Mucosa of rectum (tissue), 2 donors: Measurements from ENCODE around the gene RFTN1.
A peak's percentile ranks its signal among the peaks of the same experiment; 100 is the strongest.

Experiments used
- H3K27ac ChIP-seq, 2 donors: one replicate each; pipeline ENCODE4 v1.7.0; 2013; ENCODE audit warnings: inconsistent platforms in 2 of 2, low read depth in 2 of 2, low read length in 2 of 2
- H3K27me3 ChIP-seq, 2 donors: one replicate each; pipeline ENCODE4 v1.7.0; 2013; ENCODE audit warnings: low read length in 2 of 2; ENCODE audit not compliant: control insufficient read depth in 2 of 2, insufficient read depth in 2 of 2
- H3K36me3 ChIP-seq, 2 donors: one replicate each; pipeline ENCODE4 v1.7.0; 2013; ENCODE audit warnings: low read length in 2 of 2; ENCODE audit not compliant: control insufficient read depth in 2 of 2, insufficient read depth in 2 of 2
- H3K4me1 ChIP-seq, 2 donors: one replicate each; pipeline ENCODE4 v1.7.0; 2013; ENCODE audit warnings: low read length in 2 of 2, mild to moderate bottlenecking in 1 of 2; ENCODE audit not compliant: control insufficient read depth in 2 of 2, insufficient read depth in 2 of 2
- H3K4me3 ChIP-seq, 2 donors: one replicate each; pipeline ENCODE4 v1.7.0; 2013; ENCODE audit warnings: low read length in 2 of 2
- H3K9ac ChIP-seq, 2 donors: one replicate each; pipeline ENCODE4 v1.7.0; 2013; ENCODE audit warnings: low read length in 2 of 2, low read depth in 1 of 2, mild to moderate bottlenecking in 1 of 2
- H3K9me3 ChIP-seq, 2 donors: one replicate each; pipeline ENCODE4 v1.7.0; 2013; ENCODE audit warnings: low read length in 2 of 2; ENCODE audit not compliant: control insufficient read depth in 2 of 2
- donor health status: healthy.
- donor health status: Normal muscosa, but diverticular disease.

Gene RFTN1

DNA sequence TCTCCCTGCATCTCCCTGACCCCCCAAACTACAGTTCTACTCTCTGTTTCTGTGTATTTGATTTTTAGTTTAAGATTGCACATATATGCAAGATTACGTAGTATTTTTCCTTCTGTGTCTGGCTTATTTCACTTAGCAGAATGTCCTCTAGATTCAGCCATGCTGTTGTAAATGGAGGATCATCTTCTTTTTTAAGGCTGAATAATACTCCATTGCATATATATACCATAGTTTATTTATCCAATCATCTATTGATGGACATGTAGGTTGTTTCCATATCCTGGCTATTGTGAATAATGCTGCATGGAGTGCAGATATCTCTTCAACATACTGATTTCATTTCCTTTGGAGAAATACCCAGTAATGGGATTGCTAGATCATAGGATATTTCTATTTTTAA is 70.8 kb downstream of the RFTN1 start:
- H3K4me1 ChIP-seq = peaks cover 0 to 5% of the 10 kb centered on the region in 2 donors
- H3K4me3 ChIP-seq = no peak overlapping the region
- H3K36me3 ChIP-seq = no peaks in the 10 kb centered on the region

DNA sequence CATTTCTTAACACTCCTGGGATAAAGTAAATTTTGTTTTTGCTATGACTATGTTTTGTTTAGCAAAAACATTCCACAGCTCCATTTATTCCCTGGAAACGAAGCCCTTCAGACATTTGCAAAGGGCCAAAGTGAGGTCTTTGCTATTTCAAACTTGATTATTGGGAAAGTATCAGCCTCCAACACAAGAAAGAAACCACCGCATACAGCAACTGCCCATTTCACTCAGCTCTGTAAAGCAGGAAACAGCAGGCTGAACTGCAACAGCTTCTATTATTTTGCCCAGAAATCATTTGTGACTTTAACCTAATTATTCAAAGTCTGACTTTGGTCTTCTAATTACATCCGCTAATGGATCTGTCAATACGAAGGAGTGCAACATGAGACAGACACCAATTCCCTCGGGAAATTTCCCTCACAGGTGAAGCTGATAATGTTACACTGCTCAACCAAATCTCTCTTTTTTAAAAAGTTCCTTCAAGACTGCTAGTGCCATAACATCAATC is 72.1 kb downstream of the RFTN1 start:
- peak overlapping the region in 1 of 2 donors; percentile 17 for H3K4me3 ChIP-seq
- H3K9ac ChIP-seq = no peak overlapping the region
- peaks cover 0 to 2% of the 10 kb centered on the region in 2 donors for H3K4me1 ChIP-seq
- no peaks in the 10 kb centered on the region for H3K9me3 ChIP-seq
- no peaks in the 10 kb centered on the region for H3K36me3 ChIP-seq
- no peak overlapping the region for H3K27ac ChIP-seq
- H3K27me3 ChIP-seq = no peaks in the 10 kb centered on the region

More for the DNA sequence above, 70.8 kb downstream of the RFTN1 start:
- Histone ChIP-seq H3K9ac (no peak overlapping the region), H3K9me3 (no peaks in the 10 kb centered on the region), H3K27ac (no peak overlapping the region), H3K27me3 (no peaks in the 10 kb centered on the region)

DNA sequence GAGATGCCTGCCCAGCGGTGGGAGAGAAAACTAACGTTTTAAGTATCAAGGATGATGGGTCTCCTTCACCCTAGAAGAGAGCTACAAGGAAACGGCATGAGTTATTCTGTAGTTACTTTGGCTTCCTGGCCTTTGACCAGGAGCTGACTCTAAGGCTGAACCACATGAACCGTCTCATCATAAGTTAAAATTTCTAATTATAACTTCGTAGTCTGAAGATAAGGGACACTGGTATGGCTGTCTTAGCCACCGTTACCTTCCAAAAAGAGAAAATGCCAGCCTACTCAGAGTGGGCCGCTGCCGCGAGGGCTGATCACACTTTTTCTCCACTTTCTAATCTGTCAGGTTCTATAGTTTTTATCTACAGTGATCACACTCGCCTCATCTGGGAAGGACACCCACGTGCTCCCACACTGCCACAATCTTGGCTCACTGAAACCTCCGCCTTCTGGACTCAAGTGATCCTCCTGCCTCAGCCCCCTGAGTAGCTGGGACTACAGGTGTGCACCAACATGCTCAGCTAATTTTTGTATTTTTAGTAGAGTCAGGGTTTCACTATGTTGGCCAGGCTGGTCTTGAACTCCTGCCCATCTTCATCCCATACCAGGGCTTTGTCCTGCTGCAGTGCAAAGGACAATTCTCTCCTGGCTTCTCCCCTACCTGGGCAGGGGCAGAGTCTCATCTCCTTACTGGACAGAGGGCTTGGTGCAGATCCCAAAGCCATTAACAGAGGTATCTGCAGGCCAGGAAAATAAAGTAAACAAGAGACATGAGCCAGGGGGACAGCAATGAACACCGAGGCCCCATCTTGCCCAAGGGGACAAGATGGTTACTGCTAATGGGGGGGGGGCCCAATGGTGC is 73.4 kb downstream of the RFTN1 start:
- H3K36me3 ChIP-seq = no peaks in the 10 kb centered on the region
- peak overlapping the region; percentile 14 to 27 for H3K27ac ChIP-seq
- no peak overlapping the region for H3K4me3 ChIP-seq
- no peak overlapping the region for H3K9ac ChIP-seq
- no peaks in the 10 kb centered on the region for H3K27me3 ChIP-seq
- no peaks in the 10 kb centered on the region for H3K9me3 ChIP-seq
- peaks cover 0 to 2% of the 10 kb centered on the region in 2 donors for H3K4me1 ChIP-seq

DNA sequence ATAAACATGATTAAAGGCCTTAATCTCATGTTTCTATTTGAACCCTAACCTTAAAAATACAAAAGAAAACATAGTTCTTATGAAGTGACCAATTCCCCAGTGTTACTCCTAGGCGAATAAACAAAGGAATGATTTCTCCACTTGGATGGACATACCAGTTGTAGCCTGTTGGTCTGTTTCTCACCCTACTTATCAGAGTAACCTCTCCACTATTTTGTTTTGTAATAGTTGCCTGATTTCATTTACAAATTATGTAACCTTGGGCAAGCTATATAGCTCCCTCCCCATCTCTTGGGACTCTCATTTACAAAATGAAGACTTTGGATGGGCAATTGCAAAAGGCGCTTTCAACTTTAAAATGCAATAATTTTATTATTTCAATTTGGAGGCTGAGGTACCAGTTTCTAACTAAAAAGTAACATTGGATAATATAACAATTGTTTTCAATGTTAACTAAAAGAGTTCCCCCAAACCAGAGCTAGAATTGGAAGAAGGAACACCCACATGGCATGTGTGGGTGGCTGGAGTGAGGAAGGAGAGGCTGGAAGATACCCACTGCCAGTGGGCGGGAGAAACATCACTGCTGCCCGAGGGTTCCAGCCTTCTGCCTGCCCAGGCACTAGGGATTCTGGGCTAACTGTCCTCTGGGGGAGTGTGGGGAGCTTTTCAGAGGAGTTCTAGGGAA is 74.2 kb downstream of the RFTN1 start:
- peaks cover 0 to 2% of the 10 kb centered on the region in 2 donors for H3K4me1 ChIP-seq
- peak overlapping the region in 1 of 2 donors; percentile 27 for H3K27ac ChIP-seq
- H3K27me3 ChIP-seq = no peaks in the 10 kb centered on the region
- no peak overlapping the region for H3K9ac ChIP-seq
- no peak overlapping the region for H3K4me3 ChIP-seq
- no peaks in the 10 kb centered on the region for H3K9me3 ChIP-seq
- no peaks in the 10 kb centered on the region for H3K36me3 ChIP-seq

DNA sequence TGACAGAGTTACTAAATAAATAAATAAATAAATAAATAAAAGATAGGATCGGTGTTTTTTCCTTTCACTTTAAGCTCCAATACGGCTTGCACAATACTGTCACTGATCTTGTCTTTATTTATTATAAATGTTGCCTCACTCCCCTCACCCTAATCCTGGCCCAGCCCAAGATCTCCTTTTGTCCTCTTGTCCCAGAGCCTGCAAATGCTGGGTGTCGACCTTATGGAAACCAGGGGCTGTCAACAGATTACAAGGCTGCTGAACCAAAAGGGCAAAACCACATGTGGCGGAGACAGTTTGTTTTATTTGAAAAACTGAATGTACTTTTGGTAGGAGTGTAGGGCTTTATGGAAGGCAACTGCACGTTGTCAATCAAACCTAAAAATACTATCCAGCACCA is 75.9 kb downstream of the RFTN1 start:
- Histone ChIP-seq H3K27ac (no peak overlapping the region), H3K4me3 (no peak overlapping the region), H3K4me1 (peaks cover 0 to 5% of the 10 kb centered on the region in 2 donors), H3K9me3 (no peaks in the 10 kb centered on the region), H3K9ac (no peak overlapping the region), H3K27me3 (no peaks in the 10 kb centered on the region), H3K36me3 (no peaks in the 10 kb centered on the region)

DNA sequence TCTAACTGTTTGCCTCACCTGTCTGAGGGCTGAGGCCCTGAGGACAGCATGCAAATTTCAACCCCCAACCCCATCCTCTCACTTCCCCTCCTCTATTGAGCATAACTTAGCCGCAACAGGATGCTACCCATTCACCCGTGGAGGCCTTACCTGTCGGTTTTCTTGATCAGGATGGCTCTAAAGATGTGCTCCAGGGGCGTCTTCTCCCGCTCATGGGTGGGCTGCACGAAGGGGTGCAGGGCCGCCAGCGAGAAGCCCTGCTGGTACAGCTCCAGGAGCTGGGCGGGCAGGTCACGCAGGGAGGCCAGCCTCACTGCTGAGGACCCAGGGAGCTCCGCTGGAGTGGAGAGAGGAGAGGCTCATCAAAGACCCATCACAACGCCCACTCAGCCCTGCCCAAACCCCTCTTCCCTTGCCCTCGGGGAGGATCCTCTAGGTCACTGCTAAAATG is 79.8 kb downstream of the RFTN1 start:
- H3K36me3 ChIP-seq = no peaks in the 10 kb centered on the region
- H3K27me3 ChIP-seq = no peaks in the 10 kb centered on the region
- no peak overlapping the region for H3K9ac ChIP-seq
- H3K4me1 ChIP-seq = peaks cover 0 to 5% of the 10 kb centered on the region in 2 donors
- H3K9me3 ChIP-seq = no peaks in the 10 kb centered on the region
- no peak overlapping the region for H3K27ac ChIP-seq
- no peak overlapping the region for H3K4me3 ChIP-seq

DNA sequence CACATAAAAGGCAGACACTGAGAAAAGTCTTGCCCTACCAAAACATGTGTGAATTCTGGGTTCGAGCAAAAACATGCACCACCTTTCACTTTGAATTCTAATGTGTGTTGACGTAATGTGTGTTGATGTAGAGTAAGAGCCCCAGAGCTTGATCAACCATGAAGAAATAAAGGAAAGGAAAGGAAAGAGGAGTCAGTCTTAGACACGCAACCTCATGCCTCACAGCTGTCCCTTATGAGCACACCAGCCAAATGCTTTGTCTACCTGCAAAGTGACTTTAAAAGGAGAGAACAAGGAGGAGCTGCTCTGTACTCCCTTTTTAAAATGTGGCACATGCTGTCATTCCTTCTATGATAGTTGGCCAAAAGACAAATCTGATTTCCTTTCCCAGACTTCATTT is 80.8 kb downstream of the RFTN1 start:
- Histone ChIP-seq H3K9me3 (no peaks in the 10 kb centered on the region), H3K4me3 (no peak overlapping the region), H3K9ac (no peak overlapping the region), H3K27me3 (no peaks in the 10 kb centered on the region), H3K36me3 (no peaks in the 10 kb centered on the region), H3K27ac (no peak overlapping the region), H3K4me1 (peaks cover under 1 to 2% of the 10 kb centered on the region in 2 donors)

DNA sequence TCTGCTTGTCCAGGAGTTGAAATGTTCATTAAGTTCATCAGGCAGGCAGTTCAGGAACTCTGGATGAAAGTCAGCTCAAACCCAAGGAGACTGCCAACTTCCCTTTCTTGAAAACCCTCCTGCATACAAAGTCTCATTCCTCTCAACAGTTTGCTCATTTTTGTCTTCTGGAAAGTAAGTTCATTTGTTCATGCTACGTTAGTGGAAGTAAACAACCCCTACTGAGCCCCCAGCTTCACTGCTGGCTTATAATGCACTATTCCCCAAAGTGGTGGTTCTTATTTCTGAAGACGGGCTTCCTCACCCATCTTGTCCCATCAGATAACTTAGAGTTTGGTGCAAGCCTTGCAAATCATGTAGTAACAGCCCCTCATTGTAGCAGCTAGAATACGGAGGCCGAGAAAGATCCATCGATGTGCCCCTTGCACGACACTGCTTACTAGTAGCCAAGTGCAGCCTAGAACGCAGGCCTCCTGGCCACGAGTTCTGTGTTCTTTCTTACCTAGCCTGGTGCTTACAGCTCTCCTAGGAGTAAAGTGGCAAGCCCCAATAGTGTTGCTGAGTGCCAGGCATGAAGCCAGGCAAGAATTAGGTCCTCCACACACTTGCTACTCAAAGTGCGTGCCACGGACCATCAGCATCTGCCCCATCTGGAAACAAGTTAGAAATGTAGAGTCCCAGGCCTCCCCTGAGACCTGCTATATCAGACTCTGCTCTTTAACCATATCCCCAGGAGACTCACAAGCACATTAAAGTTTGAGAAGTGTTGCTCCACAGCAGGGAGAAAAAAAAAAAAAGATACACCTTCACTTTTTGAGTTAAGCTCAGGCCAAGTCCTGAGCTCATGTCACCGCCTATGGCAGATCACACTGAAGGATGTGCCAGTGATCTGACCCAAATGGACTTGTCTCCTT is 82.5 kb downstream of the RFTN1 start:
- no peaks in the 10 kb centered on the region for H3K27me3 ChIP-seq

DNA sequence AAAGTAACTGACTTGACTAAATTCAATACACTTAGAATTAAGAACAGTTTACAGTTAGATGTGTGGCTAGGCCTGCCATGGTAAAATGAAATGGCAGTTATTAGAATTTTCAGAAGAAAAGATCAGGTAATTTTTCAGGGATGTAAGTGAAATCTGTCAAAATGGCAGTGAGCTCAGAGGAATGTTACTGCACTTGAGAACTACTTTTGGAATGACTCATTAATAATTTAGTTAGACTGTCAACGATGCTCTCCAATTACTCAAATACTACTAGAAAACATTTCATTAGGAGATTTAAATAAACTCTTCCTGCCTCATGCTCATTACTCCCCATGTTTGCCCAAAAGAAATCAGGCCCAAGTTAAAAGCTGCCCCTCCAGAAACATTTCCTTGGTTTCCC is 84.4 kb downstream of the RFTN1 start:
- Histone ChIP-seq H3K9me3 (no peaks in the 10 kb centered on the region), H3K9ac (no peak overlapping the region), H3K4me3 (no peak overlapping the region), H3K27ac (peak overlapping the region in 1 of 2 donors; percentile 16), H3K36me3 (no peaks in the 10 kb centered on the region), H3K4me1 (peaks cover 2% of the 10 kb centered on the region in 2 donors), H3K27me3 (no peaks in the 10 kb centered on the region)

More for the DNA sequence above, 82.5 kb downstream of the RFTN1 start:
- no peaks in the 10 kb centered on the region for H3K9me3 ChIP-seq
- no peak overlapping the region for H3K9ac ChIP-seq
- H3K36me3 ChIP-seq = no peaks in the 10 kb centered on the region
- no peak overlapping the region for H3K27ac ChIP-seq
- peaks cover 2% of the 10 kb centered on the region in 2 donors for H3K4me1 ChIP-seq
- H3K4me3 ChIP-seq = no peak overlapping the region
